ENCODE measurements around the gene MKKS.
A peak's percentile ranks its signal among the peaks of the same experiment; 100 is the strongest.

The MKKS gene

GRCh38 chr20:10367693-10367942, 66.4 kb downstream of the MKKS start:
- DNase-seq: no peak

GRCh38 chr20:10366898-10367692, 66.9 kb downstream of the MKKS start:
- no peak for DNase-seq

GRCh38 chr20:10362674-10363073, 71.3 kb downstream of the MKKS start:
- DNase-seq: no peak

GRCh38 chr20:10360878-10361277, 73.1 kb downstream of the MKKS start:
- no peak for DNase-seq

- DNase-seq: peak; percentile 26
These were observed 74.4 kb downstream of the MKKS start for GRCh38 chr20:10359621-10360040.

- DNase-seq: peak; percentile 8
These were observed 76.0 kb downstream of the MKKS start for GRCh38 chr20:10357974-10358373.

GRCh38 chr20:10357061-10357708, 76.8 kb downstream of the MKKS start:
- DNase-seq: no peak

- no peak for DNase-seq
These were observed 77.4 kb downstream of the MKKS start for GRCh38 chr20:10356628-10357027.

- peak; percentile 14 for DNase-seq
These were observed 80.8 kb downstream of the MKKS start for GRCh38 chr20:10352934-10353824.
